Activated CD4-positive, alpha-beta T cell treated with anti-CD3 and anti-CD28 coated beads for 36 hours (primary cell): ENCODE results near the gene IGF2. TPM values are rescaled to one million over a fixed set of nuclear protein-coding genes. Genes with fewer than 3 reads are reported as not detected.

ENCODE experiments used
- ATAC-seq: fragments of 200-7000 bp; cut with Tn5 transposase; one replicate; pipeline ENCODE4 v1.10.0; 2021; ENCODE audit warnings: mild to moderate bottlenecking, moderate library complexity
- CTCF ChIA-PET: fragments of 350-600 bp; sonication (Branson Sonifier 250); formaldehyde crosslinking; loops from one replicate; lab custom pipeline; 2021; ENCODE audit warnings: antibody characterized with exemption; lab: Charles Lee
- POLR2A ChIA-PET: fragments of 350-600 bp; sonication (Branson Sonifier 250); formaldehyde crosslinking; loops from one replicate; lab custom pipeline; 2021; ENCODE audit warnings: antibody characterized with exemption, inconsistent platforms; lab: Charles Lee
- DNase-seq: peaks from one replicate; pipeline ENCODE4 v3.0.0-alpha.2; 2020
- H3K27ac Mint-ChIP-seq: one replicate; pipeline ENCODE4 v1.8.0; 2021; ENCODE audit warnings: mixed read lengths
- H3K27me3 Mint-ChIP-seq: one replicate; pipeline ENCODE4 v1.8.0; 2021; ENCODE audit warnings: mixed read lengths
- H3K36me3 Mint-ChIP-seq: one replicate; pipeline ENCODE4 v1.8.0; 2021; ENCODE audit warnings: low read depth, mixed read lengths
- H3K4me1 Mint-ChIP-seq: one replicate; pipeline ENCODE4 v1.8.0; 2021; ENCODE audit warnings: mixed read lengths
- H3K4me3 Mint-ChIP-seq: one replicate; pipeline ENCODE4 v1.8.0; 2021; ENCODE audit warnings: mild to moderate bottlenecking, moderate library complexity, mixed read lengths
- H3K9me3 Mint-ChIP-seq: one replicate; pipeline ENCODE4 v1.8.0; 2021; ENCODE audit warnings: low read depth, mixed read lengths
- intact Hi-C, 2 experiments: fragments of 100-400 bp; cut with DNase I in 1 of 2; cut with micrococcal nuclease in 1 of 2; formaldehyde crosslinking; loops; one replicate each; pipeline versions ENCODE4 v1.14.2 to v1.15.1; 2022 to 2024; cut with DNase I, micrococcal nuclease
- total RNA-seq, 2 experiments: library from RNA; stranded (reverse); gene quantifications; one replicate each; pipeline ENCODE4 v1.2.3, GENCODE V29; 2021

Gene IGF2, protein sequence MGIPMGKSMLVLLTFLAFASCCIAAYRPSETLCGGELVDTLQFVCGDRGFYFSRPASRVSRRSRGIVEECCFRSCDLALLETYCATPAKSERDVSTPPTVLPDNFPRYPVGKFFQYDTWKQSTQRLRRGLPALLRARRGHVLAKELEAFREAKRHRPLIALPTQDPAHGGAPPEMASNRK
- 1 to 10 TPM; 8.6 to 9.2 TPM for total RNA-seq

DNA sequence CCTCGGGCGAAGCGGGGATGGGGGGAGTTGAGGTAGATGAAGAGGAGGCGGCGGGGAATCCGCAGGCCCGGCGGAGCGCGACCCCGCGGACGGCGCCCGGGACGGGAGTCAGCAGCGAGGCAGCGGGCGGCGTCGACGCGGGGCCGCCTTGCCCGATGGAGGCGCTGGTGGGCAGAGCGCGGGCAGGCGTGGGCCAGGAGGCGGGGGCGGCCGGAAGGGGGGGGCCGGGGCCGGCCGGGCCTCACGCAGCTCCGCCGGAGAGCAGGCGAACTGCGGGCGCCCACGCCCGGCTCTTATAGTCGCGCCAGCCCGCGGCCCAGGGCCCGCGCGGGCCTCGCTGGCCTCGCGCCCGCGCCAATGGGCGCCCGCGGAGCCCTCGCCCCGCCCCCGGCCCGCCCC is at the start of gene IGF2:
IGF2 (minus strand) TSS at position 267 of the 399 bp plus-strand sequence. CDS start 3,866 bp downstream, outside the sequence.
- H3K27me3 Mint-ChIP-seq, result peaks cover 53% of the 10 kb centered on the region
- CTCF ChIA-PET, result interaction anchor here (0.7 kb wide), 1 partner anchor 381 kb away, joined by 3 read pairs; no protein-coding TSS in a partner anchor
- H3K9me3 Mint-ChIP-seq, result no peaks in the 10 kb centered on the region
- POLR2A ChIA-PET, result no interaction called here
- DNase-seq (peak; percentile 37), ATAC-seq (no peak)
- peaks cover 30% of the 10 kb centered on the region for H3K4me1 Mint-ChIP-seq
- no peaks in the 10 kb centered on the region for H3K36me3 Mint-ChIP-seq
- intact Hi-C loops, result no loop called here
- peak within 1 kb of the TSS; percentile 49 for H3K4me3 Mint-ChIP-seq
- H3K27ac Mint-ChIP-seq, result no peak within 1 kb of the TSS

DNA sequence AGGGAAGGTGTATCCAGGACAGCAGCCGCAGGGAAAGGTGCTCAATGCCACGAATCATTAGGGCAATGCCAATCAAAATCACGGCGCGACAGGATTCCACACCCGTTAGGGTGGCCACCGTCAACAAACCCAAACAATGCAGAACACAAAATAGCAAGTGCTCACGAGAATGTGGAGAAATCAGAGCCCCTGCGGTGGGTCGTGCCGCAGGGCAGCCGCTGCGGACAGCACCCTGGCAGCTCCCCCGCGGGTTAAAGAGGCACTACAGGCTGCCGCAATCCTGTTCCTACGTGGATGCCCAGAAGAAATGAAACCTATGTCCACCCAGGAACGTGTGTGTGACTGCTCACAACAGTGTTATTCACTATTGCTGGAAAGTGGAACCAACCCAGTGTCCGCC is 49.6 kb upstream of the IGF2 start:
- DNase-seq (no peak), ATAC-seq (no peak)
- H3K4me1 Mint-ChIP-seq, result no peaks in the 10 kb centered on the region
- intact Hi-C loops, result no loop called here
- H3K36me3 Mint-ChIP-seq, result no peaks in the 10 kb centered on the region
- H3K27ac Mint-ChIP-seq, result no peak overlapping the region
- peaks cover 9% of the 10 kb centered on the region for H3K27me3 Mint-ChIP-seq
- H3K9me3 Mint-ChIP-seq, result no peaks in the 10 kb centered on the region
- no peak overlapping the region for H3K4me3 Mint-ChIP-seq
- CTCF ChIA-PET, result no interaction called here
- POLR2A ChIA-PET, result no interaction called here

DNA sequence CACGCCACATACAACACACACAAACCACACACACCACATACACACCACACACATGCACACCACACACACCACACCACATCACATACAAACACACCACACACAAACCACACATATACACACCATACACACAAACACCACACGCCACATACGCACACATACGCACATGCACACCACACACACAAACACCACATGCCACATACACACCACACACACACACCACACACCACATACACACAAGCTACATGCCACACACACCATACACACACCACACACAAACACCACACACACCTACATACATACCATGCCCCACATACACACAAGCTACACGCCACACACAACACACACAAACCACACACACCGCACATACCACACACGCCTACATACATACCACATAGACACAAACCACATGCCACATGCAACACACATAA is 48.1 kb upstream of the IGF2 start:
- Mint-ChIP-seq H3K9me3 (no peaks in the 10 kb centered on the region), H3K36me3 (no peaks in the 10 kb centered on the region), H3K4me1 (no peaks in the 10 kb centered on the region), H3K4me3 (no peak overlapping the region), H3K27me3 (peaks cover 9% of the 10 kb centered on the region), H3K27ac (no peak overlapping the region)
- CTCF ChIA-PET, result interaction anchor here (0.5 to 3.0 kb wide), 4 partner anchors 196 to 293 kb away, joined by 3 to 19 read pairs (median 3); no protein-coding TSS in a partner anchor
- intact Hi-C loops, result loop anchor here (2.0 kb wide), 2 partner anchors 116 to 234 kb away; partner anchors contain the start of gene TSPAN32 (in 1 of the 2)
- ATAC-seq (no peak), DNase-seq (no peak)
- POLR2A ChIA-PET, result no interaction called here

DNA sequence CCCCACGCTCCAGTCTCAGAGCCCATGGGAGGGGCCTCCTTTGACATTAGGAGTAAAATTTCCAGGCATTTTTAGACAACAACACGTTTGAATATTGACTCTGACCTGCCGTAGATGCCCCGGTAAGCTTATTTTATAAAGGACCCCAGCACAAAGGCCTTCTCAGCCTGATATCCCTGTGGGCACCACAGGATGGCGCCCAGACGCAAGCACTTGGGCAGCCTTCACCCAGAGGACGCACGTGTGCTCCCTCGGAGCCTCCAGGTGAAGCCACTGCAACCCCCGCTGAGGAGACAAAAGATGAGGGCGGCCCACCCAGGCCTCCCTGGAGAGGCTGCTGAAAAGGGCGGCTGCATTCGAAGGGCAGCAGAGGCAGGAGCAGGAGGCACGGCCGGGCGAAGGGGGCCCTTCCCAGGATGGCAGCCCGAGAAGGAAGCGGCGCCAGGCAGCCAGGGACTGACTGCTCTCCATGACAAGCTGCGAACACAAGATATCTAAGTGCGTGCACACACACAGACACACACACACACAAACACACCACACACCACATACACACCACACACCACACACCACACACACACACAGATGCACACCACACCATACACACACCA is 47.6 kb upstream of the IGF2 start:
- Mint-ChIP-seq H3K4me3 (no peak overlapping the region), H3K27ac (no peak overlapping the region), H3K36me3 (no peaks in the 10 kb centered on the region), H3K9me3 (no peaks in the 10 kb centered on the region), H3K27me3 (peaks cover 9% of the 10 kb centered on the region), H3K4me1 (no peaks in the 10 kb centered on the region)
- ATAC-seq (peak; percentile 89), DNase-seq (peak; percentile 74)
- ChIA-PET POLR2A (interaction anchor here (0.5 kb wide), 1 partner anchor 37 kb away, joined by 4 read pairs; no protein-coding TSS in a partner anchor), CTCF (interaction anchor here (0.6 to 3.0 kb wide), 7 partner anchors 15 to 344 kb away, joined by 3 to 19 read pairs (median 4); no protein-coding TSS in a partner anchor)
- intact Hi-C loops, result loop anchor here (1.0 to 2.0 kb wide), 3 partner anchors 116 to 234 kb away; partner anchors contain the start of gene TSPAN32 (in 1 of the 2)

DNA sequence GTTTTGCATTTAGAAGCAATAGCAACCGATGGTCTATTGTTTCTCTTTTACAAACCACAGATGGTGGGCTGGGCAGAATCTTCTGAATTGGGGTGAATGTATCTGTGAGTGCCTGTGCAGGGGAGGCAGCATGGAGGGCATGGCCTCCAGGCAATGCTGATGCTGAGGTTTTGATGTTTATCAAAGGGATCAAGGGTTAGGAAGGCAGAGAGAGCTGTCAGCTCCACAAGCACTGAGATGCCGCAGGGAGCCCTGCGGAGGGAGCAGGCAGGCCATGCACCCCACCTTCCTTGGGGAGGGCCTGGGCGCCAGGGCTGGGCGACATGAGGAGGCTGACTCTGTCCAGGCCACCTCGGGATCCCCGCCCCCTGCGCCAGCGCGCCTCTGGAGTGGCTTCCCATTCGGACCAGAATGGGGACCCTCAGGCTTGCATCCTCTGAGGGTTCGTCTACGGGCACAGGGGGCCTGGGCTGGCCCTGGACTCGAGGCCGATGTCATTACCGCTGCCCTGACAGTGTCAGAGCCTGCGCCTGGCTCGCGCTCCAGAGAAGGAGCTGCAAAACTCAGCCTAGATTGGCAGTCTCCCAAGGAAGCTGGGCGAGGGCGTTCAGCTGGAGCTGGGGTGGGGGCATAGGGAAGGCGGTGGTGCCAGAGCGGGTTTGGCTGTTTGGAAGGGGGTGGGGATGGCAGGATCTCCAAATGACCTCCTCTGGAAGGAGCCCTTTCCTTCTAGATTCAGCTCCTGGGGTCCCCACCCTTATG is 46.3 kb upstream of the IGF2 start:
- ChIA-PET CTCF (interaction anchor here (1.2 to 3.0 kb wide), 3 partner anchors 16 to 235 kb away, joined by 3 to 19 read pairs (median 6); no protein-coding TSS in a partner anchor), POLR2A (no interaction called here)
- H3K27ac Mint-ChIP-seq, result no peak overlapping the region
- peaks cover 5% of the 10 kb centered on the region for H3K27me3 Mint-ChIP-seq
- no peaks in the 10 kb centered on the region for H3K36me3 Mint-ChIP-seq
- no peaks in the 10 kb centered on the region for H3K9me3 Mint-ChIP-seq
- H3K4me1 Mint-ChIP-seq, result no peaks in the 10 kb centered on the region
- DNase-seq, result no peak
- intact Hi-C loops, result loop anchor here (1.0 to 2.0 kb wide), 3 partner anchors 117 to 235 kb away; partner anchors contain the start of gene TSPAN32 (in 1 of the 2)
- H3K4me3 Mint-ChIP-seq, result no peak overlapping the region
- ATAC-seq, result no peak

DNA sequence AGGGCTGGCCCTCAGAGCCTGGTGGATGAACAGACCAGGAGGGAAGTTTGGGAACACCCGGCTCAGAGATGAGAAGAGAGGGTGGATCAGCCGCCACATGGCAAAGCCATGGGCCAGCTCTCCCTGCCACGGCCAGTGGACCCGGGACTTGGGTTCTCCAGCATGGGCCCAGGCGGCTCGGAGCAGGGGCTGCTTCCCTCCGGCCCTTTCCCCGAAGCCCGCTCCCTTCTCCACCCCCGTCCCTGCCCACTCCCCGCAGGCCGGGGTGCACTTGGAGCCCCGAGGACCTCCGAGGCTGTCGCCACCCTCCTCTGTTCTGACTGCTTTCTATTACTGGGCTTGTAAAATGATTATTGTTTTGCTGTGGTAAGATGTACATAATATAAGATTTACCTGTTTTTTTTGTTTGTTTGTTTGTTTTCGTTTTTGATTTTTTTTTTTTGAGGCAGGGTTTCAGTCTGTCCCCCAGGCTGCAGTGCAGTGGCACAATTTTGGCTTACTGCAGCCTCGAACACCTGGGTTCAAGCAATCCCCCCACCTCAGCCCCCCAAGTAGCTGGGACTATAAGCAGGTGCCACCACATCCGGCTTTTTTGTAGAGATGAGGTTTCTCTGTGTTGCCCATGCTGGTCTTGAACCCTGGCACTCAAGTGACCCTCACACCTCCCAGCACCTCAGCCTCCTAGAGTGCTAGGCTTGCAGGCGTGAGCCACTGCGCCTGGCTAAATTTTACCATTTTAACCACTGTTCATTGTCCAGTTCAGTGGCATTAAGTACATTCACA is 43.7 kb upstream of the IGF2 start:
- ATAC-seq (no peak), DNase-seq (no peak)
- Mint-ChIP-seq H3K4me1 (no peaks in the 10 kb centered on the region), H3K4me3 (no peak overlapping the region), H3K27me3 (peaks cover 5% of the 10 kb centered on the region), H3K9me3 (no peaks in the 10 kb centered on the region), H3K27ac (no peak overlapping the region), H3K36me3 (no peaks in the 10 kb centered on the region)
- POLR2A ChIA-PET, result no interaction called here
- CTCF ChIA-PET, result no interaction called here
- intact Hi-C loops, result no loop called here

DNA sequence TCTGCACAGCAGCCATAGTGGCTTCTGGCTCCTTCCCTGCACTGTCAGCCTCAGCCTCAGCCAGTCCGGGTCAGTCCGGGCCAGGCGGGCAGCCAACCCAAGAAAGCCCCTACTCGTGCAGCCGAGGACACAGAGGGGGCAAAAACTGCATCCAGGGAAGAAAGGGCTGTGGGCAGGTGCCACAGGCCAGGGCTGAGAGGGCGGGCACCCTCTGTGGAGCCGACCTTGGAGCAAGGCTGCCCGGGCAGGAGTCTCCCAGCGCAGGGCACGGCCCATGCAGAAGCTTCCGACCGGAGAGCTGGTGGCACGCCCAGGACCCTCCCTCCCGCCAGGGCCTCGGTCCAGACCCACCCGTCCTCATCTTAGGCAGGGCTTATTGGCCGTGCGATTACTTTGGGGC is 42.9 kb upstream of the IGF2 start:
- Mint-ChIP-seq H3K4me1 (no peaks in the 10 kb centered on the region), H3K36me3 (no peaks in the 10 kb centered on the region), H3K27ac (no peak overlapping the region), H3K9me3 (no peaks in the 10 kb centered on the region), H3K4me3 (no peak overlapping the region), H3K27me3 (peaks cover 5% of the 10 kb centered on the region)
- no peak for DNase-seq
- ChIA-PET POLR2A (no interaction called here), CTCF (no interaction called here)
- intact Hi-C loops, result no loop called here
- ATAC-seq, result no peak

DNA sequence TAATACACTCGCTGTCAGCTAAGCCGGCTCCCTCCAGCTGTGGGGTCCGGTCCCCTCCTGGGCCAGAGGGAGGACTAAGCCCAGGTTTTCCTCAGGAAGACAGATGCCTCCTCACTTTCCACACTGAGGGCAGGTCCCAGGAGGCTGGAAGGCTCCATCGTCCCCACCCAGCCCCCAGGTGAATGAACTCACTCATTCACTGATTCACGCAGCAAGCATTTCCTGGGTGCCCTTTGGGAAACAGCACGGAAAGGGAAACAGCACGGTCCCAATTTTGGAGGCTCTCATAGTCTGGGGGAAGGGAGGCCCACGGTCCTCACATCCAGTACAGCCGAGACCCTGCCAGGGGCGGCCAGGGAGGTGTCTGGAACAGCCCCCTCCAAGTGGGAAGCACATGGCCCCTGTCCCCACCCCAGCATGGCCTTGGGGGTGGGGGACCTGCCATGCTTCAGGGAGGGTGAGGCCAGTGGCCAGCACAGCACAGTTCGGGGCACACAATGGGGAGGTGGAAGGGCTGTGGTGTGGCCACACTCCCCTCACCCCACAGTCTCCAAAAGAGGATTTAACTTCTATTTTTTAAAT is 41.7 kb upstream of the IGF2 start:
- ATAC-seq (no peak), DNase-seq (no peak)
- Mint-ChIP-seq H3K27ac (no peak overlapping the region), H3K4me3 (no peak overlapping the region), H3K9me3 (no peaks in the 10 kb centered on the region), H3K27me3 (peaks cover 2% of the 10 kb centered on the region), H3K36me3 (no peaks in the 10 kb centered on the region), H3K4me1 (no peaks in the 10 kb centered on the region)
- POLR2A ChIA-PET, result no interaction called here
- intact Hi-C loops, result no loop called here
- CTCF ChIA-PET, result no interaction called here

DNA sequence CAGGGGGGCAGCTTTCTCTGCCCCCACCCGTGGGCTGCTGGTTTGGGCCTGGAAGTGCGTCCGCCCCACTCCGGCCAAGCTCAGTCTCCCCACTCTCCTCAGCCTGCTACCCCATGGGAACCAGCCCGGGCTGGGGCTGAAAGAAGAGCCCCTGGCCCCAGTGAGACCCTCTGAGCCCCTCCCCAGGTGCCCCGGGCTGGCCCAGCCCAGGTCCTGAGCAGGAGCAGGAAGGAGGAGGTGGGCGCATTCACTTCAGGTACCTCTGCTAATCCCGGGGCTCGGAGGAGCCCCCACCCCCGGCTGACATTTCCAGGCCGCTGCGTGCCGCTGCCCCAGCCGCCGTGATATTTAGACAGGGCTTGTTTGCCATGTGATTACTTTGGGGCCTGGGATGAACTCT is 41.2 kb upstream of the IGF2 start:
- Mint-ChIP-seq H3K4me1 (no peaks in the 10 kb centered on the region), H3K9me3 (no peaks in the 10 kb centered on the region), H3K4me3 (no peak overlapping the region), H3K36me3 (no peaks in the 10 kb centered on the region), H3K27ac (no peak overlapping the region), H3K27me3 (peaks cover 2% of the 10 kb centered on the region)
- POLR2A ChIA-PET, result no interaction called here
- CTCF ChIA-PET, result no interaction called here
- intact Hi-C loops, result no loop called here
- ATAC-seq (no peak), DNase-seq (no peak)

DNA sequence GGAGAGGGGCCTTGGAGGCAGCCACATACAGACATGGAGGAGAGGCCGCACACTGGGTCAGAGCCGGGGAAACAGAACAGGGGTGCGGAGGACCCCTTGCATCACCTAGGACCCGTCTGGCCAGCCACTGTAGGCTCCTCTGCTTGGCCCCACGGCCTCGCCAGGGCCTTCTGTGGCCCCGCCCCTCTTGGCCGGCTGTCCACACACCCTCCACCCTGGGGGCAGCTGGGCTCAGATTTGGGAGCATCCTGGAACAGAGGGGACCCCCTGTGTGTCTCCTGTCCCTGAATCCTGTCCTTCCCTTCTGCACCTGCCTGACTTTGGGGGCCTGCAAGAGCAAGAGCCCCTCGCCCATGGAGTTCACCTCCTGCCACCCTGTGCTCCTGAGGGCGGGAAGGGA is 40.3 kb upstream of the IGF2 start:
- Mint-ChIP-seq H3K4me1 (no peaks in the 10 kb centered on the region), H3K36me3 (no peaks in the 10 kb centered on the region), H3K9me3 (no peaks in the 10 kb centered on the region), H3K4me3 (no peak overlapping the region), H3K27me3 (no peaks in the 10 kb centered on the region), H3K27ac (no peak overlapping the region)
- no peak for ATAC-seq
- no peak for DNase-seq
- ChIA-PET POLR2A (no interaction called here), CTCF (no interaction called here)
- intact Hi-C loops, result no loop called here
